Progenitor cell of endocrine pancreas (in vitro differentiated cells): ENCODE data around the gene HOXA6. TPM values are rescaled to one million over a fixed set of nuclear protein-coding genes. Genes with fewer than 3 reads are reported as not detected.

ENCODE experiments used
- DNase-seq: peaks from one replicate; pipeline ENCODE4 v3.0.0; 2021; ENCODE audit warnings: low spot score; ENCODE audit not compliant: unreplicated experiment
- H3K27ac Mint-ChIP-seq: 2 replicates; pipeline ENCODE4 v1.8.0; 2021; ENCODE audit warnings: mild to moderate bottlenecking, moderate library complexity, mixed read lengths
- H3K27me3 Mint-ChIP-seq: 2 replicates; pipeline ENCODE4 v1.8.0; 2021; ENCODE audit warnings: mixed read lengths
- H3K36me3 Mint-ChIP-seq: 2 replicates; pipeline ENCODE4 v1.8.0; 2022; ENCODE audit warnings: mixed read lengths; ENCODE audit not compliant: insufficient read depth
- H3K4me1 Mint-ChIP-seq: 2 replicates; pipeline ENCODE4 v1.8.0; 2021; ENCODE audit warnings: low read depth, mixed read lengths
- H3K4me3 Mint-ChIP-seq: 2 replicates; pipeline ENCODE4 v1.8.0; 2021; ENCODE audit warnings: low read depth, mild to moderate bottlenecking, moderate library complexity, mixed read lengths
- H3K9me3 Mint-ChIP-seq: 2 replicates; pipeline ENCODE4 v1.8.0; 2021; ENCODE audit warnings: low read depth, mixed read lengths
- CTCF ChIP-seq: fragments of 200-600 bp; sonication (generic); IDR thresholded peaks from one replicate; pipeline ENCODE4 v1.5.0; 2021; ENCODE audit warnings: antibody characterized with exemption, mild to moderate bottlenecking; ENCODE audit not compliant: unreplicated experiment
- total RNA-seq: library from RNA; stranded (reverse); gene quantifications from 2 replicates; pipeline ENCODE4 v1.2.1, GENCODE V29; 2021

The HOXA6 gene
- total RNA-seq, 1 donor from 2014 or later: 0.38 TPM

- no peaks in the 10 kb centered on the region for H3K9me3 Mint-ChIP-seq
- peaks cover 2% of the 10 kb centered on the region for H3K36me3 Mint-ChIP-seq
- H3K4me1 Mint-ChIP-seq: peaks cover 8% of the 10 kb centered on the region
- H3K27ac Mint-ChIP-seq: peak overlapping the region; percentile 56
- peaks cover 97% of the 10 kb centered on the region for H3K27me3 Mint-ChIP-seq
- H3K4me3 Mint-ChIP-seq: peak overlapping the region; percentile 66
- no peak for TF ChIP-seq CTCF
- no peak for DNase-seq
Measured at GRCh38 chr7:27154901-27155815, 7.6 kb upstream of the HOXA6 start.

- peaks cover 2% of the 10 kb centered on the region for H3K36me3 Mint-ChIP-seq
- DNase-seq: no peak
- H3K9me3 Mint-ChIP-seq: no peaks in the 10 kb centered on the region
- no peak overlapping the region for H3K4me3 Mint-ChIP-seq
- H3K4me1 Mint-ChIP-seq: peaks cover 9% of the 10 kb centered on the region
- peaks cover 96% of the 10 kb centered on the region for H3K27me3 Mint-ChIP-seq
- TF ChIP-seq CTCF: no peak
- no peak overlapping the region for H3K27ac Mint-ChIP-seq
Measured at GRCh38 chr7:27154369-27154768, 6.8 kb upstream of the HOXA6 start.

- H3K27me3 Mint-ChIP-seq: peaks cover 94% of the 10 kb centered on the region
- H3K4me1 Mint-ChIP-seq: peaks cover 12% of the 10 kb centered on the region
- DNase-seq: no peak
- no peaks in the 10 kb centered on the region for H3K9me3 Mint-ChIP-seq
- peaks cover 2% of the 10 kb centered on the region for H3K36me3 Mint-ChIP-seq
- H3K27ac Mint-ChIP-seq: no peak overlapping the region
- H3K4me3 Mint-ChIP-seq: no peak overlapping the region
- no peak for TF ChIP-seq CTCF
Measured at GRCh38 chr7:27153526-27153925, 6.0 kb upstream of the HOXA6 start.

GRCh38 chr7:27152816-27153442 is 5.4 kb upstream of the HOXA6 start:
- peaks cover 18% of the 10 kb centered on the region for H3K4me1 Mint-ChIP-seq
- H3K4me3 Mint-ChIP-seq: no peak overlapping the region
- no peak for TF ChIP-seq CTCF
- H3K27ac Mint-ChIP-seq: no peak overlapping the region
- peaks cover 1% of the 10 kb centered on the region for H3K36me3 Mint-ChIP-seq
- DNase-seq: no peak
- H3K9me3 Mint-ChIP-seq: no peaks in the 10 kb centered on the region
- H3K27me3 Mint-ChIP-seq: peaks cover 94% of the 10 kb centered on the region

GRCh38 chr7:27151931-27152815 is 4.6 kb upstream of the HOXA6 start, which contains the start of gene HOXA3:
Gene HOXA3 (minus strand): TSS chr7:27152583. CDS start chr7:27110640, 41,943 bp downstream.
- Mint-ChIP-seq H3K9me3 (no peaks in the 10 kb centered on the region), H3K27ac (no peak within 1 kb of the TSS), H3K36me3 (peaks cover 1% of the 10 kb centered on the region), H3K27me3 (peaks cover 89% of the 10 kb centered on the region), H3K4me1 (peaks cover 18% of the 10 kb centered on the region), H3K4me3 (peak within 1 kb of the TSS; percentile 66)
- no peak for DNase-seq
- no peak for TF ChIP-seq CTCF
